ENCODE measurements around the gene GPATCH3. TPM values are rescaled to one million over a fixed set of nuclear protein-coding genes. Genes with fewer than 3 reads are reported as not detected.

The GPATCH3 gene
- total and polyA plus RNA-seq, 2 experiments from 2014 or later = 9.5 to 18.4 TPM

DNA sequence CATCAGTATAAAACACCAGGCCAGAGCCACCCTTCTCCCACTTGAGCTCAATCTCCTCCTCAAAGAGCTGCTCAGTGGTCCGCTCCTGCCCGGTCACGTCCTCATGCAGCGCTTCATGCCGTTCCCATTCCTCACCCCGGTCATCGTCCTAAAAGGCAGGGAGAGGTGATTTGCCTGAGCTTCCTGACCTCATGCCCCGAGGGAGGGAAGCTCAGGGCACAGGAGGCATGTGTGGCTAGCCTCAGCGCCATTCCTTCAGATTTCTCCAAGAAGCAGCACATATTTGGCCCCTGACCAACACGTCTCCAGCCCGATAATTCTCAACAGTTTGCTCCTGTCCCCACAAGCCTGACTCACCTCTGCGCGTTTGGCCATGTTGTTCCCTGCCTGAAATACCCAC is 6.0 kb downstream of the GPATCH3 start:
- WGBS (ENCODE audit: low lambda C conversion rate, missing lambda C conversion rate) = 98% methylated on average over 13 of the region's 13 CpGs
- Histone ChIP-seq H3K4me1 (ENCODE audit: insufficient read depth) (peaks cover 15% of the 10 kb centered on the region), H3K79me2 (peaks cover 48% of the 10 kb centered on the region), H3K27me3 (no peaks in the 10 kb centered on the region), H4K20me1 (ENCODE audit: insufficient read depth, poor library complexity, severe bottlenecking) (no peaks in the 10 kb centered on the region), H3K27ac (no peak overlapping the region), H3K9me2 (replicated peaks; ENCODE audit: insufficient read depth) (no peaks in the 10 kb centered on the region), H3K9me3 (ENCODE audit: low read depth) (no peaks in the 10 kb centered on the region), H2AFZ (no peak overlapping the region), H3K4me2 (no peak overlapping the region), H3K4me3 (no peak overlapping the region), H3K36me3 (replicated peaks; ENCODE audit: insufficient read depth, low read depth) (no peaks in the 10 kb centered on the region)
- no peak for DNase-seq (ENCODE audit: low spot score)
- TF ChIP-seq EZH2phosphoT487 (IDR thresholded peaks at IDR 0.05; ENCODE audit: low read depth, severe bottlenecking, unreplicated experiment) = no peak
- no peak for TF ChIP-seq EZH2 (IDR thresholded peaks at IDR 0.05; ENCODE audit: borderline replicate concordance)
- TF ChIP-seq, protein P1, sequence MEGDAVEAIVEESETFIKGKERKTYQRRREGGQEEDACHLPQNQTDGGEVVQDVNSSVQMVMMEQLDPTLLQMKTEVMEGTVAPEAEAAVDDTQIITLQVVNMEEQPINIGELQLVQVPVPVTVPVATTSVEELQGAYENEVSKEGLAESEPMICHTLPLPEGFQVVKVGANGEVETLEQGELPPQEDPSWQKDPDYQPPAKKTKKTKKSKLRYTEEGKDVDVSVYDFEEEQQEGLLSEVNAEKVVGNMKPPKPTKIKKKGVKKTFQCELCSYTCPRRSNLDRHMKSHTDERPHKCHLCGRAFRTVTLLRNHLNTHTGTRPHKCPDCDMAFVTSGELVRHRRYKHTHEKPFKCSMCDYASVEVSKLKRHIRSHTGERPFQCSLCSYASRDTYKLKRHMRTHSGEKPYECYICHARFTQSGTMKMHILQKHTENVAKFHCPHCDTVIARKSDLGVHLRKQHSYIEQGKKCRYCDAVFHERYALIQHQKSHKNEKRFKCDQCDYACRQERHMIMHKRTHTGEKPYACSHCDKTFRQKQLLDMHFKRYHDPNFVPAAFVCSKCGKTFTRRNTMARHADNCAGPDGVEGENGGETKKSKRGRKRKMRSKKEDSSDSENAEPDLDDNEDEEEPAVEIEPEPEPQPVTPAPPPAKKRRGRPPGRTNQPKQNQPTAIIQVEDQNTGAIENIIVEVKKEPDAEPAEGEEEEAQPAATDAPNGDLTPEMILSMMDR (IDR thresholded peaks at IDR 0.05; ENCODE audit: poor library complexity) = no peak

DNA sequence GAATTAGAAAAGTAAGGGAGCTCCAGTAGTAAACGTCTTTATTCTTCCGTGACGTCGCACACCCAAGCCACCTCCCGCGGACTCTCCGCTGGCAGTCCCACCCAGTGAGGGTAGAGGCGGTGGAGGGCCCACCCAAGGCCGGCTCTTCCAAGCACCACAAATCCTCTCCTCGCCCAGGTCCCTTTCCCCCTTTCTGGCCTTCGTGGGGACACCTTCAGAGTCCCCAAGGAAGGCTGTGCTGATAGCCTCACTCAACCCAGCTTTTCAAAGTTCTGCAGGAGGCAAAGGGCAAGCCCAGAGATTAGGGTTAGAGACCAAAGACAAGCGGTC is 9.8 kb downstream of the GPATCH3 start:
- H3K36me3 ChIP-seq (replicated peaks; ENCODE audit: insufficient read depth, low read depth) = no peaks in the 10 kb centered on the region
- H3K9me2 ChIP-seq (replicated peaks; ENCODE audit: insufficient read depth) = no peaks in the 10 kb centered on the region
- peak overlapping the region; percentile 55 for H2AFZ ChIP-seq
- peaks cover 30% of the 10 kb centered on the region for H3K79me2 ChIP-seq
- peak overlapping the region; percentile 99 for H3K27ac ChIP-seq
- no peak for DNase-seq (ENCODE audit: low spot score)
- H3K4me2 ChIP-seq = peak overlapping the region; percentile 97
- no peaks in the 10 kb centered on the region for H4K20me1 ChIP-seq (ENCODE audit: insufficient read depth, poor library complexity, severe bottlenecking)
- H3K4me3 ChIP-seq = peak overlapping the region; percentile 93
- peaks cover 12% of the 10 kb centered on the region for H3K4me1 ChIP-seq (ENCODE audit: insufficient read depth)
- TF ChIP-seq, protein P1 (IDR thresholded peaks at IDR 0.05; ENCODE audit: poor library complexity) = no peak
- TF ChIP-seq EZH2phosphoT487 (IDR thresholded peaks at IDR 0.05; ENCODE audit: low read depth, severe bottlenecking, unreplicated experiment) (no peak), EZH2 (IDR thresholded peaks at IDR 0.05; ENCODE audit: borderline replicate concordance) (no peak)
- WGBS (ENCODE audit: low lambda C conversion rate, missing lambda C conversion rate) = 12% methylated on average over 12 of the region's 12 CpGs
- no peaks in the 10 kb centered on the region for H3K27me3 ChIP-seq
- H3K9me3 ChIP-seq (ENCODE audit: low read depth) = no peaks in the 10 kb centered on the region

- H3K4me2 ChIP-seq = peak within 1 kb of the TSS; percentile 97
- peak within 1 kb of the TSS; percentile 55 for H2AFZ ChIP-seq
- peak; percentile 88 for DNase-seq (ENCODE audit: low spot score)
- peaks cover 12% of the 10 kb centered on the region for H3K4me1 ChIP-seq (ENCODE audit: insufficient read depth)
- TF ChIP-seq, protein P1 (IDR thresholded peaks at IDR 0.05; ENCODE audit: poor library complexity) = no peak
- no peak for TF ChIP-seq EZH2 (IDR thresholded peaks at IDR 0.05; ENCODE audit: borderline replicate concordance)
- TF ChIP-seq EZH2phosphoT487 (IDR thresholded peaks at IDR 0.05; ENCODE audit: low read depth, severe bottlenecking, unreplicated experiment) = no peak
- H4K20me1 ChIP-seq (ENCODE audit: insufficient read depth, poor library complexity, severe bottlenecking) = no peaks in the 10 kb centered on the region
- H3K79me2 ChIP-seq = peaks cover 25% of the 10 kb centered on the region
- H3K9me2 ChIP-seq (replicated peaks; ENCODE audit: insufficient read depth) = no peaks in the 10 kb centered on the region
- H3K9me3 ChIP-seq (ENCODE audit: low read depth) = no peaks in the 10 kb centered on the region
- H3K36me3 ChIP-seq (replicated peaks; ENCODE audit: insufficient read depth, low read depth) = no peaks in the 10 kb centered on the region
- H3K27me3 ChIP-seq = no peaks in the 10 kb centered on the region
- 3% methylated on average over 89 of the region's 89 CpGs for WGBS (ENCODE audit: low lambda C conversion rate, missing lambda C conversion rate)
- H3K27ac ChIP-seq = peak within 1 kb of the TSS; percentile 99
- peak within 1 kb of the TSS; percentile 93 for H3K4me3 ChIP-seq
These were observed 10.5 kb downstream of the GPATCH3 start, which contains the start of gene GPN2 for GRCh38 chr1:26889551-26890466. Gene GPN2 (minus strand): TSS chr1:26890283. CDS start chr1:26890096, 187 bp downstream.
